ENCODE results near the gene CRABP2. TPM values are rescaled to one million over a fixed set of nuclear protein-coding genes. Genes with fewer than 3 reads are reported as not detected.
A peak's percentile ranks its signal among the peaks of the same experiment; 100 is the strongest.

Gene CRABP2
- total and polyA plus RNA-seq, 2 donors (not counting 3 experiments of a cell fraction or from before 2014, with no cell fraction given), result 0.32 to 1.0 TPM

- Histone ChIP-seq H3K27ac (ENCODE audit: insufficient read depth, low read depth, low read length) (no peak overlapping the region), H3K9ac (replicated peaks; ENCODE audit: extremely low read depth, insufficient read depth, low read length) (no peak overlapping the region), H3K79me2 (ENCODE audit: control insufficient read depth, insufficient read depth, low read length) (no peaks in the 10 kb centered on the region), H2AFZ (ENCODE audit: low read depth, low read length) (no peak overlapping the region), H3K9me1 (replicated peaks; ENCODE audit: control insufficient read depth, extremely low read depth, insufficient read depth, low read length) (no peaks in the 10 kb centered on the region), H3K4me3 (replicated peaks in 1 of 3; ENCODE audit: insufficient read depth in 1 of 3, low read depth in 1 of 3, low read length in 3 of 3) (no peak overlapping the region), H3K36me3 (ENCODE audit: control insufficient read depth in 2 of 2, extremely low read depth in 1 of 2, insufficient read depth in 2 of 2, low read length in 2 of 2) (no peaks in the 10 kb centered on the region), H3K27me3 (ENCODE audit: control insufficient read depth in 2 of 2, insufficient read depth in 2 of 2, low read length in 2 of 2) (peaks cover 6 to 10% of the 10 kb centered on the region in 2 experiments), H4K20me1 (replicated peaks; ENCODE audit: control insufficient read depth, extremely low read depth, insufficient read depth, low read length) (no peaks in the 10 kb centered on the region), H3K9me3 (replicated peaks; ENCODE audit: control insufficient read depth, insufficient read depth, low read length) (no peaks in the 10 kb centered on the region), H3K4me2 (ENCODE audit: insufficient read depth, low read length) (no peak overlapping the region), H3K4me1 (ENCODE audit: control insufficient read depth, extremely low read depth, insufficient read depth, low read length) (peaks cover 12% of the 10 kb centered on the region)
- CTCF ChIA-PET, result interaction anchor here (1.5 kb wide), 1 partner anchor 25 kb away, joined by 8 read pairs; no protein-coding TSS in a partner anchor
- intact Hi-C loops (cut with micrococcal nuclease), result no loop called here
- dilution Hi-C loops (cut with MboI; ENCODE audit: extremely low pct_ligation_motif_present, low sequenced_read_pairs), result no loop called here
- POLR2A ChIA-PET, result no interaction called here
- BruUV-seq (replicated peaks), result no TSS peak
- DNase-seq (ENCODE audit: low read depth, low spot score) (no peak), FAIRE-seq (no peak)
- TF ChIP-seq JUN (IDR thresholded peaks at IDR 0.05; ENCODE audit: borderline replicate concordance, insufficient read depth, insufficient read length, low read depth) (no peak), CTCF (IDR thresholded peaks at IDR 0.05; ENCODE audit: extremely low read depth in 1 of 2, insufficient read depth in 1 of 2, low read depth in 1 of 2, low read length in 2 of 2) (no peak)
Measured at GRCh38 chr1:156652992-156653355, 52.4 kb downstream of the CRABP2 start.

- BruUV-seq (replicated peaks), result no TSS peak
- Histone ChIP-seq H3K36me3 (ENCODE audit: control insufficient read depth in 2 of 2, extremely low read depth in 1 of 2, insufficient read depth in 2 of 2, low read length in 2 of 2) (no peaks in the 10 kb centered on the region), H3K4me1 (ENCODE audit: control insufficient read depth, extremely low read depth, insufficient read depth, low read length) (peaks cover 7% of the 10 kb centered on the region), H3K4me2 (ENCODE audit: insufficient read depth, low read length) (no peak overlapping the region), H3K27me3 (ENCODE audit: control insufficient read depth in 2 of 2, insufficient read depth in 2 of 2, low read length in 2 of 2) (peaks cover 10 to 15% of the 10 kb centered on the region in 2 experiments), H3K27ac (ENCODE audit: insufficient read depth, low read depth, low read length) (no peak overlapping the region), H3K9me3 (replicated peaks; ENCODE audit: control insufficient read depth, insufficient read depth, low read length) (no peaks in the 10 kb centered on the region), H4K20me1 (replicated peaks; ENCODE audit: control insufficient read depth, extremely low read depth, insufficient read depth, low read length) (no peaks in the 10 kb centered on the region), H2AFZ (ENCODE audit: low read depth, low read length) (no peak overlapping the region), H3K9ac (replicated peaks; ENCODE audit: extremely low read depth, insufficient read depth, low read length) (no peak overlapping the region), H3K79me2 (ENCODE audit: control insufficient read depth, insufficient read depth, low read length) (no peaks in the 10 kb centered on the region), H3K4me3 (replicated peaks in 1 of 3; ENCODE audit: insufficient read depth in 1 of 3, low read depth in 1 of 3, low read length in 3 of 3) (no peak overlapping the region), H3K9me1 (replicated peaks; ENCODE audit: control insufficient read depth, extremely low read depth, insufficient read depth, low read length) (no peaks in the 10 kb centered on the region)
- ChIA-PET POLR2A (no interaction called here), CTCF (interaction anchor here (1.5 to 4.7 kb wide), 2 partner anchors 24 to 25 kb away, joined by 8 to 39 read pairs; no protein-coding TSS in a partner anchor)
- dilution Hi-C loops (cut with MboI; ENCODE audit: extremely low pct_ligation_motif_present, low sequenced_read_pairs), result no loop called here
- intact Hi-C loops (cut with micrococcal nuclease), result no loop called here
- peak; percentile 29 for DNase-seq (ENCODE audit: low read depth, low spot score)
- no peak for TF ChIP-seq JUN (IDR thresholded peaks at IDR 0.05; ENCODE audit: borderline replicate concordance, insufficient read depth, insufficient read length, low read depth)
- no peak for TF ChIP-seq MAX (IDR thresholded peaks at IDR 0.05; ENCODE audit: insufficient read depth, insufficient read length)
- TF ChIP-seq POLR2A (IDR thresholded peaks at IDR 0.05; ENCODE audit: low read depth, low read length), result no peak
- no peak for TF ChIP-seq MYC (IDR thresholded peaks at IDR 0.05; ENCODE audit: low read depth, low read length)
- no peak for TF ChIP-seq CTCF (IDR thresholded peaks at IDR 0.05; ENCODE audit: extremely low read depth in 1 of 2, insufficient read depth in 1 of 2, low read depth in 1 of 2, low read length in 2 of 2)
- FAIRE-seq, result peak; percentile 82
Measured at GRCh38 chr1:156652131-156652991, 53.0 kb downstream of the CRABP2 start.

All from endothelial cell of umbilical vein (primary cell).